Measurements from ENCODE around the gene ITGB4. TPM values are rescaled to one million over a fixed set of nuclear protein-coding genes. Genes with fewer than 3 reads are reported as not detected.
A peak's percentile ranks its signal among the peaks of the same experiment; 100 is the strongest.

ITGB4 gene
- total RNA-seq (2014; rRNA removed; shearing (Covaris generic); ENCODE audit: low replicate concordance): not detected in 2 replicates

GRCh38 chr17:75720656-75721462 lies at the start of gene ITGB4:
TSS of gene ITGB4 (plus strand) at chr17:75721459. CDS start at chr17:75724704, 3,245 bp downstream.
- Histone ChIP-seq H3K4me3 (peak within 1 kb of the TSS; percentile 31), H3K36me3 (no peaks in the 10 kb centered on the region), H3K27me3 (peaks cover 28% of the 10 kb centered on the region), H3K9me3 (no peaks in the 10 kb centered on the region)
- no peak for DNase-seq

- Histone ChIP-seq H3K4me3 (no peak overlapping the region), H3K27me3 (no peaks in the 10 kb centered on the region), H3K9me3 (no peaks in the 10 kb centered on the region), H3K36me3 (peaks cover 68% of the 10 kb centered on the region)
- no peak for DNase-seq
These were observed 49.2 kb upstream of the ITGB4 start for GRCh38 chr17:75672011-75672410.

GRCh38 chr17:75673487-75673886 lies 47.8 kb upstream of the ITGB4 start:
- DNase-seq: no peak
- Histone ChIP-seq H3K36me3 (peaks cover 71% of the 10 kb centered on the region), H3K27me3 (no peaks in the 10 kb centered on the region), H3K4me3 (no peak overlapping the region), H3K9me3 (no peaks in the 10 kb centered on the region)

DNA sequence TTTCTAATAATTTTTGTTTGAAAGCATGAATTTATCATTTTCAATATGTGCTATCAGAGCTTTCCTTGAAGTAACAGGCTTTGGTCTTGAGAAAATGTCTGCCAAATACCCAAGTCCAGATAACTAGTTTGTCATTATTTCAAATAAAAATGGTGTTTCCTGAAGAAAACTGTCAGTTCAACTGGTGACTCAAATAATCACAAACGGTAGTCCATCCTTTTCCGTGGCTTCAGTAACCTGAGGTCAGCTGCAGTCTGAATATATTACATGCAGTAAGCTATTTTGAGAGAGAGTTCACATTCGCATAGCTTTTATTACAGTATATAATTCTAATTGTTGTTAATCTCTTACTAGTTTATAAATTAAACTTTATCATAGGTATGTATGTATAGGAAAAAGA lies 44.8 kb upstream of the ITGB4 start:
- Histone ChIP-seq H3K36me3 (peaks cover 61% of the 10 kb centered on the region), H3K27me3 (no peaks in the 10 kb centered on the region), H3K4me3 (no peak overlapping the region), H3K9me3 (no peaks in the 10 kb centered on the region)
- no peak for DNase-seq

- no peaks in the 10 kb centered on the region for H3K27me3 ChIP-seq
- peaks cover 57% of the 10 kb centered on the region for H3K36me3 ChIP-seq
- DNase-seq: no peak
- no peaks in the 10 kb centered on the region for H3K9me3 ChIP-seq
- no peak overlapping the region for H3K4me3 ChIP-seq
These were observed 41.5 kb upstream of the ITGB4 start for GRCh38 chr17:75679706-75680211.

- DNase-seq: no peak
- Histone ChIP-seq H3K4me3 (no peak overlapping the region), H3K27me3 (no peaks in the 10 kb centered on the region), H3K36me3 (peaks cover 58% of the 10 kb centered on the region), H3K9me3 (no peaks in the 10 kb centered on the region)
These were observed 40.8 kb upstream of the ITGB4 start for GRCh38 chr17:75680431-75680830.

GRCh38 chr17:75681289-75681688 lies 40.0 kb upstream of the ITGB4 start:
- Histone ChIP-seq H3K27me3 (no peaks in the 10 kb centered on the region), H3K9me3 (no peaks in the 10 kb centered on the region), H3K36me3 (peaks cover 57% of the 10 kb centered on the region), H3K4me3 (no peak overlapping the region)
- no peak for DNase-seq

- DNase-seq: peak; percentile 38
- Histone ChIP-seq H3K36me3 (peaks cover 52% of the 10 kb centered on the region), H3K27me3 (no peaks in the 10 kb centered on the region)
These were observed 37.7 kb upstream of the ITGB4 start for GRCh38 chr17:75683583-75683982.

GRCh38 chr17:75684249-75684648 lies 37.0 kb upstream of the ITGB4 start:
- no peak for DNase-seq
- no peak overlapping the region for H3K4me3 ChIP-seq
- H3K36me3 ChIP-seq: peaks cover 51% of the 10 kb centered on the region

More at GRCh38 chr17:75683583-75683982, 37.7 kb upstream of the ITGB4 start:
- Histone ChIP-seq H3K9me3 (no peaks in the 10 kb centered on the region), H3K4me3 (no peak overlapping the region)

DNA sequence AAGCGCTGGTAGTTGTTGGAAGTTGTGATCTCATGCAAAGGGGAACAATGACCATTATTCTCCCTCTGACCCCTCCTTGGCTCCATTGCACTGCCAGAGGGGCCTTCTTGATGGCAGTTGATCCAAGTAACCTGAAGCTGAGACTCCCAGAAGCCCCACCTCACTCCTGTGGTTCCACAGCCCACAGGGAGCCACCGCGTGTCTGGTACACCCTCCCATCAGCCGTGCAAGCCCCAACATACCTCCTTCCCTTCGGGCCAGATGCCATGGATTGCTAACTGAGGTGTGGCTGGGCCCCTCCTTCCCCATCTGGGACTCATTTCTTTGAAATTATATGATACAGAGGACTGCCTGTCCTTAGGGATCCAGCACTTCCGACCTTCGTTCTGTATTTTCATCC lies 36.3 kb upstream of the ITGB4 start:
- Histone ChIP-seq H3K27me3 (no peaks in the 10 kb centered on the region), H3K36me3 (peaks cover 46% of the 10 kb centered on the region), H3K9me3 (no peaks in the 10 kb centered on the region), H3K4me3 (no peak overlapping the region)
- DNase-seq: no peak

More at GRCh38 chr17:75684249-75684648, 37.0 kb upstream of the ITGB4 start:
- Histone ChIP-seq H3K27me3 (no peaks in the 10 kb centered on the region), H3K9me3 (no peaks in the 10 kb centered on the region)

- H3K27me3 ChIP-seq: no peaks in the 10 kb centered on the region
- DNase-seq: no peak
- H3K36me3 ChIP-seq: peaks cover 47% of the 10 kb centered on the region
- H3K4me3 ChIP-seq: no peak overlapping the region
- no peaks in the 10 kb centered on the region for H3K9me3 ChIP-seq
These were observed 35.8 kb upstream of the ITGB4 start for GRCh38 chr17:75685499-75685898.

GRCh38 chr17:75688209-75688825 lies 32.9 kb upstream of the ITGB4 start:
- Histone ChIP-seq H3K4me3 (no peak overlapping the region), H3K36me3 (peaks cover 54% of the 10 kb centered on the region), H3K9me3 (no peaks in the 10 kb centered on the region), H3K27me3 (no peaks in the 10 kb centered on the region)
- DNase-seq: no peak

GRCh38 chr17:75689441-75689873 lies 31.8 kb upstream of the ITGB4 start:
- no peak for DNase-seq
- H3K27me3 ChIP-seq: no peaks in the 10 kb centered on the region
- H3K9me3 ChIP-seq: no peaks in the 10 kb centered on the region
- H3K36me3 ChIP-seq: peaks cover 59% of the 10 kb centered on the region
- H3K4me3 ChIP-seq: no peak overlapping the region

GRCh38 chr17:75691371-75691791 lies 29.9 kb upstream of the ITGB4 start:
- Histone ChIP-seq H3K4me3 (no peak overlapping the region), H3K9me3 (no peaks in the 10 kb centered on the region), H3K27me3 (no peaks in the 10 kb centered on the region), H3K36me3 (peaks cover 51% of the 10 kb centered on the region)
- no peak for DNase-seq

DNA sequence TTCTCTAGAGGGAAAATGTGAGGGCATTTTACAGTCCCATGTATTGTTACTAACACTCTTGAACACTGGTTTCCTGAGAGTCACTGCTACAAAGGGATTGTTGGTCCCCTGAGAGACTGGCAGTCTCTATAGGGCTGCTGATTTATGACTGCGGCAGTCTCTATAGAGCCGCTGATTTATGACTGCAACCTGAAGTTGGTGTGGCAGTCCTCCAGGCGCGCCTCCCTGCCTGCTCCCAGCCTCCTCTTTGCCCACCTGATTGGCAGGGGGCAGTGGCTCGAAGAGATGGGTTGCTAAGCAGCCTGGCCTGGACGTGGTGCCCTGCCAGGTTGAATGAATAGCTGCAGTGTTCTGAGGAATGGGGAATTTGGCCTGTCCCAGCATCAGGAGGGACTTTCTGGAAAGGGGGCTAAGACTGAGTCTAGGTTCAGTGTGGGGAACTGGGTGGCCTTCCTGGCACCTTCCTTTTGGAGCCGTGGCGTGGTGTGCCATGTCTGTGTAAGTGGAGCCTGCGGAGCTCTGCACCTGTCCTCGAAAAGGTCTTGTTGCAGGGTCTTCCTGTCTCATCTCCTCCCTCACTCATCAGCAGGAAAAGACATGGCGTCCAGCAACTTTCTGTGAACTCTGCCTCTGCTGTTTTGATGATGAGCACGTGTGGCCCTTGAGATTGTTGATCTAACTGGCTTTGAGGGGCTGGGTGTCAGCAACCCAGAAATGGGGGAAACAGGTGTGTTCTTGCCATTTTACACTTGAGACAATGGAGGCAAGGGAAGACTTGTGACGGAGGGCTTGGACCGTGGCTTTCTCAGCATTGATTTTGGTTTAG lies 29.2 kb upstream of the ITGB4 start:
- no peak for DNase-seq
- Histone ChIP-seq H3K27me3 (no peaks in the 10 kb centered on the region), H3K4me3 (no peak overlapping the region), H3K36me3 (peaks cover 51% of the 10 kb centered on the region), H3K9me3 (no peaks in the 10 kb centered on the region)

DNA sequence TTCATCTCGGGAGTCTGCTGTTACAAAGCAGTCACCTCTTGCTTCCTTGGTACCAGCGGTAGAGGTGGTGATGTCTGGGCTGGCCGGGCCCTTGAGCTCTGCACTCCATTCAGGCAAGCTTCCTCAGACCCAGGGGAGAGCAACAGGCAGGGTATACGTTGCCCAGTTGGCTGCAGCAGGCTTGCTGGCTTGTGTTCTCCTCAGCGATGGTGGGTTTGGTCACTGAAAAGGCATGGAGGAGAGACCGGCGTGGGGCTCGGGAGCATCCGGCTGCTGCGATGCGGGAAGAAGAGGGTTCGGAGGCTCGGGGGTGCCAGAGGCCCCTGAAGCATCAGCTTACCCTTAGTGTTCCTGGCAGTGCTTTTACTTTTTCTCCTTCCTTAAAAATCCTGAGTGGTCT lies 28.3 kb upstream of the ITGB4 start:
- Histone ChIP-seq H3K27me3 (no peaks in the 10 kb centered on the region), H3K4me3 (no peak overlapping the region), H3K9me3 (no peaks in the 10 kb centered on the region), H3K36me3 (peaks cover 56% of the 10 kb centered on the region)
- DNase-seq: no peak

Data from MG63 (cell line).